Measurements from ENCODE around the gene ZFP90. TPM values are rescaled to one million over a fixed set of nuclear protein-coding genes. Genes with fewer than 3 reads are reported as not detected.

The ZFP90 gene
- total RNA-seq, 1 experiment from 2014 or later: 12.8 TPM

GRCh38 chr16:68526143-68526781 is 12.8 kb upstream of the ZFP90 start:
- no peak overlapping the region for H3K18ac ChIP-seq (ENCODE audit: insufficient read length, low read depth, low read length)
- H3K9me3 Mint-ChIP-seq: peaks cover 11 to 15% of the 10 kb centered on the region in 2 experiments
- no CpG with 5 or more reads among the region's 17 CpGs for WGBS (ENCODE audit: extremely low coverage, insufficient read length, low lambda C conversion rate)

More at GRCh38 chr16:68526143-68526781, 12.8 kb upstream of the ZFP90 start:
- no peak overlapping the region for H2AK5ac ChIP-seq (ENCODE audit: insufficient read length, low read length)
- peaks cover 9 to 22% of the 10 kb centered on the region in 2 experiments for H3K4me1 Mint-ChIP-seq
- no peak overlapping the region for H2BK15ac ChIP-seq (ENCODE audit: low read depth, low read length)
- no peak overlapping the region for H2AFZ ChIP-seq (ENCODE audit: low read length)
- no peak overlapping the region for H2BK20ac ChIP-seq (ENCODE audit: low read depth, low read length, poor library complexity, severe bottlenecking)
- no peak overlapping the region for H3K4me2 ChIP-seq (ENCODE audit: insufficient read depth, insufficient read length, low read length)
- no peak overlapping the region for H2BK5ac ChIP-seq (ENCODE audit: insufficient read length, low read length)
- H3K27ac ChIP-seq (ENCODE audit: insufficient read length, low read depth, low read length): no peak overlapping the region
- H3K9me3 ChIP-seq (ENCODE audit: control insufficient read depth, low read depth, low read length): no peaks in the 10 kb centered on the region
- no peak for DNase-seq
- no peaks in the 10 kb centered on the region for H3K79me2 ChIP-seq (ENCODE audit: insufficient read depth, low read length)
- no peaks in the 10 kb centered on the region for H3K79me1 ChIP-seq (ENCODE audit: insufficient read depth, low read depth, low read length, poor library complexity, severe bottlenecking)
- H3K27me3 ChIP-seq (ENCODE audit: insufficient read depth, low read length): peaks cover 8% of the 10 kb centered on the region; the same call in 1 of the 2 replicates
- H2BK120ac ChIP-seq (ENCODE audit: low read depth, low read length, poor library complexity, severe bottlenecking): no peak overlapping the region
- no peak overlapping the region for H3T11ph ChIP-seq (ENCODE audit: low read length)
- no peak overlapping the region for H3K4ac ChIP-seq (ENCODE audit: low read depth, low read length)
- no peak overlapping the region for H4K8ac ChIP-seq (replicated peaks; ENCODE audit: insufficient read length, low read depth, low read length)
- TF ChIP-seq CTCF (conservative IDR thresholded peaks at IDR 0.05): no peak
- no peak overlapping the region for H3K56ac ChIP-seq (ENCODE audit: insufficient read length, low read depth, low read length)
- no peak overlapping the region for H3K9ac ChIP-seq (ENCODE audit: extremely low read depth, insufficient read length, low read length)
- H2BK12ac ChIP-seq (ENCODE audit: insufficient read length, low read depth, low read length): no peak overlapping the region
- H3K23me2 ChIP-seq (ENCODE audit: insufficient read length, low read depth, low read length, poor library complexity, severe bottlenecking): peaks cover 5% of the 10 kb centered on the region
- H3K4me1 ChIP-seq (ENCODE audit: insufficient read depth, low read length): no peaks in the 10 kb centered on the region
- H3K27me3 Mint-ChIP-seq (ENCODE audit: low read depth): peaks cover 54% of the 10 kb centered on the region
- H4K91ac ChIP-seq (ENCODE audit: insufficient read length, low read depth, low read length): no peak overlapping the region
- H3K27ac Mint-ChIP-seq: no peak overlapping the region
- no peaks in the 10 kb centered on the region for H4K20me1 ChIP-seq (ENCODE audit: control insufficient read depth, insufficient read depth, insufficient read length)
- peaks cover 0 to 1% (median 0%) of the 10 kb centered on the region in 3 experiments; a peak in 1 of 7 replicates for H3K36me3 Mint-ChIP-seq (ENCODE audit: insufficient read depth in 1 of 3, low read depth in 3 of 3)
- no peak overlapping the region for H3K4me3 Mint-ChIP-seq
- H4K5ac ChIP-seq (ENCODE audit: insufficient read length, low read depth, low read length): no peak overlapping the region
- H3K23ac ChIP-seq (ENCODE audit: insufficient read length, low read depth, low read length): no peak overlapping the region
- H3K14ac ChIP-seq (ENCODE audit: insufficient read depth, low read length): no peak overlapping the region

Data from H9 (cell line).